Hematopoietic multipotent progenitor cell treated with erythropoietin and hydrocortisone succinate and interleukin-3 and kit ligand, for 17 days (in vitro differentiated cells): ENCODE data around the gene SHISAL1.
"Not testable (repeated sequence)": the region's sequence is repeated elsewhere in the genome, so short reads cannot be mapped to it uniquely, and the experiment has no call there.

ENCODE experiments used
- DNase-seq: peaks from one replicate; pipeline ENCODE4 v3.0.0-alpha.2; 2015; ENCODE audit warnings: low spot score

SHISAL1 gene

GRCh38 chr22:44261164-44261860 lies 51.4 kb downstream of the SHISAL1 start:
- DNase-seq, result no peak

- DNase-seq, result no peak
Measured at GRCh38 chr22:44260216-44261035, 52.3 kb downstream of the SHISAL1 start.

GRCh38 chr22:44259366-44260215 lies 53.2 kb downstream of the SHISAL1 start:
- DNase-seq, result no peak

- no peak for DNase-seq
Measured at GRCh38 chr22:44256556-44257485, 55.9 kb downstream of the SHISAL1 start.

GRCh38 chr22:44256085-44256484 lies 56.7 kb downstream of the SHISAL1 start:
- DNase-seq, result no peak

- DNase-seq, result no peak
Measured at GRCh38 chr22:44254811-44255210, 57.9 kb downstream of the SHISAL1 start.

GRCh38 chr22:44249376-44250147 lies 63.2 kb downstream of the SHISAL1 start:
- no peak for DNase-seq

- no peak for DNase-seq
Measured at GRCh38 chr22:44248926-44249325, 63.8 kb downstream of the SHISAL1 start.

- no peak for DNase-seq
Measured at GRCh38 chr22:44247923-44248892, 64.5 kb downstream of the SHISAL1 start.

GRCh38 chr22:44247346-44247745 lies 65.4 kb downstream of the SHISAL1 start:
- DNase-seq, result no peak

- no peak for DNase-seq
Measured at GRCh38 chr22:44246615-44247326, 66.0 kb downstream of the SHISAL1 start.

GRCh38 chr22:44245867-44246266 lies 66.9 kb downstream of the SHISAL1 start:
- no peak for DNase-seq

GRCh38 chr22:44245438-44245837 lies 67.3 kb downstream of the SHISAL1 start:
- DNase-seq, result no peak

GRCh38 chr22:44244265-44244822 lies 68.4 kb downstream of the SHISAL1 start:
- DNase-seq, result no peak

GRCh38 chr22:44243761-44244160 lies 69.0 kb downstream of the SHISAL1 start:
- DNase-seq, result no peak

GRCh38 chr22:44242946-44243724 lies 69.6 kb downstream of the SHISAL1 start:
- no peak for DNase-seq

- not testable (repeated sequence) for DNase-seq
Measured at GRCh38 chr22:44241121-44241520, 71.6 kb downstream of the SHISAL1 start.

GRCh38 chr22:44237290-44237689 lies 75.5 kb downstream of the SHISAL1 start:
- no peak for DNase-seq
